Activated CD4-positive, alpha-beta T cell treated with anti-CD3 and anti-CD28 coated beads, Interleukin-2, amount 50 U/mL, for 4 hours (primary cell): ENCODE measurements around the gene ERGIC2.
"Not testable (repeated sequence)": the region's sequence is repeated elsewhere in the genome, so short reads cannot be mapped to it uniquely, and the experiment has no call there.

Experiments
- DNase-seq, 2 experiments: peaks; one replicate each; pipeline ENCODE4 v3.0.0-alpha.2; 2020

ERGIC2 gene

GRCh38 chr12:29380536-29381523 is at the start of gene ERGIC2:
TSS of gene ERGIC2 (minus strand) at chr12:29381172. CDS start at chr12:29371633, 9,539 bp downstream.
- peak; percentile 84 to 88 for DNase-seq

- no peak for DNase-seq
These were observed 49.7 kb upstream of the ERGIC2 start for GRCh38 chr12:29430716-29431044.

GRCh38 chr12:29429999-29430715 is 49.2 kb upstream of the ERGIC2 start:
- DNase-seq, result no peak

- DNase-seq, result no peak
These were observed 47.7 kb upstream of the ERGIC2 start for GRCh38 chr12:29428633-29429032.

- no peak for DNase-seq
These were observed 47.0 kb upstream of the ERGIC2 start for GRCh38 chr12:29427964-29428363.

- DNase-seq, result no peak
These were observed 45.5 kb upstream of the ERGIC2 start for GRCh38 chr12:29426498-29426897.

- no peak for DNase-seq
These were observed 44.8 kb upstream of the ERGIC2 start for GRCh38 chr12:29425722-29426121.

GRCh38 chr12:29416748-29417147 is 35.8 kb upstream of the ERGIC2 start:
- no peak for DNase-seq

GRCh38 chr12:29415111-29415510 is 34.1 kb upstream of the ERGIC2 start:
- no peak for DNase-seq

GRCh38 chr12:29414368-29414767 is 33.4 kb upstream of the ERGIC2 start:
- no peak for DNase-seq

- DNase-seq, result no peak
These were observed 24.6 kb upstream of the ERGIC2 start for GRCh38 chr12:29405561-29405960.

- no peak for DNase-seq
These were observed 23.0 kb upstream of the ERGIC2 start for GRCh38 chr12:29403991-29404390.

- no peak for DNase-seq
These were observed 21.5 kb upstream of the ERGIC2 start for GRCh38 chr12:29402437-29402836.

GRCh38 chr12:29398495-29398894 is 17.5 kb upstream of the ERGIC2 start:
- no peak for DNase-seq

GRCh38 chr12:29396774-29397173 is 15.8 kb upstream of the ERGIC2 start:
- no peak for DNase-seq

- no peak for DNase-seq
These were observed 14.4 kb upstream of the ERGIC2 start for GRCh38 chr12:29395356-29395755.

GRCh38 chr12:29390419-29390818 is 9.4 kb upstream of the ERGIC2 start:
- peak; percentile 23 to 36 for DNase-seq

GRCh38 chr12:29389295-29389919 is 8.4 kb upstream of the ERGIC2 start:
- no peak for DNase-seq

GRCh38 chr12:29386084-29386680 is 5.2 kb upstream of the ERGIC2 start:
- DNase-seq, result not testable (repeated sequence)

- DNase-seq, result not testable (repeated sequence)
These were observed 4.2 kb upstream of the ERGIC2 start for GRCh38 chr12:29385194-29385593.

GRCh38 chr12:29382251-29382650 is 1.3 kb upstream of the ERGIC2 start:
- no peak for DNase-seq

- DNase-seq, result no peak
These were observed 4.9 kb downstream of the ERGIC2 start for GRCh38 chr12:29376118-29376517.

- DNase-seq, result no peak
These were observed 6.1 kb downstream of the ERGIC2 start for GRCh38 chr12:29374913-29375312.
